ENCODE measurements around the gene DOCK11. TPM values are rescaled to one million over a fixed set of nuclear protein-coding genes. Genes with fewer than 3 reads are reported as not detected.

DOCK11 gene
- total and polyA plus RNA-seq, 2 donors (not counting 1 experiment from before 2014, with no cell fraction given) = 40.1 to 85.3 TPM

DNA sequence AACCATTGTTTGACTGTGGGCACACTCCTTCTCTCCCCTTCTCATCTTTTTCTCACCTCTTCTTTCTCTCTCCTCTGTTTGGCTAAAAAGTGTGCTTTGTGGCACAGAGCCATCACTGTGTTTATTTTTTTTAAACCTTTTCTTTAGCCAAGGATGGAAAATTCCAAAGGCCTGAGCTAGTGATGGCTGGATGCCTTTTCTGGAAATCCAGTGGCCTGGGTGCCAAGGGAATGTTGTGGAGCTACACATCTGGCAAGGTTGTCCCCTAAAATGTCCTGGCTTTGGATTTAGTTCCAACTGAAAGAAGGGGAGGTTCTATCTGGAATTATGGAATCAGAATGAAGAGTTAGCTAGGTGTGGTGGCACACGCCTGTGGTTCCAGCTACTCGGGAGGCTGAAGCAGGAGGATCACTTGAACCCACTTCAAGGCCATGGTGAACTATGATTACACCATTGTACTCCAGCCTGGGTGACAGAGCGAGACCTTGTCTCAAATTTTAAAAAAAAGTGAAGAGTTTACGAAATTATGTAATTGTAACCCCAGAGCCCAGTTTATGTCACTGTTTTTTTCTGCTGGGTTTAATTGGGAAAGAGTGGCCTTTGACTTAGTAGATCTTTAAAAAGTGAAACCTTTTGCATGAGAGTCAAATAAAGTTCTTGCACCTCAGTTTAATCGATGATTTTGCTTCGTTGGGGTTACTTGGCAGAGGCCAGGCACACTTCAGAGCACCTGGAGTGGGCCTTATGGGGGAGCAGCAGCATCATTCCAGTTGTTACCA, 17.7 kb downstream of the DOCK11 start:
- Histone ChIP-seq H3K9me3 (ENCODE audit: control insufficient read depth, insufficient read depth, low read depth, low read length) (no peaks in the 10 kb centered on the region), H2AFZ (ENCODE audit: low read length) (no peak overlapping the region), H3K4me1 (ENCODE audit: control insufficient read depth, extremely low read depth, insufficient read depth, low read length) (peaks cover 2% of the 10 kb centered on the region), H3K9ac (ENCODE audit: insufficient read depth, low read length) (no peak overlapping the region), H3K79me2 (ENCODE audit: control insufficient read depth, insufficient read depth, low read length) (peaks cover 28% of the 10 kb centered on the region), H4K20me1 (ENCODE audit: control insufficient read depth, extremely low read depth, insufficient read depth, low read length) (no peaks in the 10 kb centered on the region), H3K27ac (ENCODE audit: insufficient read depth, low read length) (no peak overlapping the region), H3K4me3 (replicated peaks in 1 of 4; ENCODE audit: control extremely low read depth in 1 of 4, insufficient read depth in 1 of 4, low read depth in 3 of 4, low read length in 4 of 4) (no peak overlapping the region), H3K4me2 (ENCODE audit: extremely low read depth, insufficient read depth, low read length) (no peak overlapping the region), H3K27me3 (ENCODE audit: control insufficient read depth, insufficient read depth, low read length) (no peaks in the 10 kb centered on the region), H3K36me3 (ENCODE audit: control insufficient read depth, insufficient read depth, low read length) (no peaks in the 10 kb centered on the region)
- TF ChIP-seq, protein P1, sequence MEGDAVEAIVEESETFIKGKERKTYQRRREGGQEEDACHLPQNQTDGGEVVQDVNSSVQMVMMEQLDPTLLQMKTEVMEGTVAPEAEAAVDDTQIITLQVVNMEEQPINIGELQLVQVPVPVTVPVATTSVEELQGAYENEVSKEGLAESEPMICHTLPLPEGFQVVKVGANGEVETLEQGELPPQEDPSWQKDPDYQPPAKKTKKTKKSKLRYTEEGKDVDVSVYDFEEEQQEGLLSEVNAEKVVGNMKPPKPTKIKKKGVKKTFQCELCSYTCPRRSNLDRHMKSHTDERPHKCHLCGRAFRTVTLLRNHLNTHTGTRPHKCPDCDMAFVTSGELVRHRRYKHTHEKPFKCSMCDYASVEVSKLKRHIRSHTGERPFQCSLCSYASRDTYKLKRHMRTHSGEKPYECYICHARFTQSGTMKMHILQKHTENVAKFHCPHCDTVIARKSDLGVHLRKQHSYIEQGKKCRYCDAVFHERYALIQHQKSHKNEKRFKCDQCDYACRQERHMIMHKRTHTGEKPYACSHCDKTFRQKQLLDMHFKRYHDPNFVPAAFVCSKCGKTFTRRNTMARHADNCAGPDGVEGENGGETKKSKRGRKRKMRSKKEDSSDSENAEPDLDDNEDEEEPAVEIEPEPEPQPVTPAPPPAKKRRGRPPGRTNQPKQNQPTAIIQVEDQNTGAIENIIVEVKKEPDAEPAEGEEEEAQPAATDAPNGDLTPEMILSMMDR (conservative IDR thresholded peaks at IDR 0.05 in 1 of 2, IDR thresholded peaks at IDR 0.05 in 1 of 2; ENCODE audit: low read depth in 1 of 2, low read length in 2 of 2) = no peak
- no peak for TF ChIP-seq EZH2 (IDR thresholded peaks at IDR 0.05; ENCODE audit: low read length, missing control alignments)
- DNase-seq (ENCODE audit: low read depth in 2 of 2) = peak in 1 of 2 donors; percentile 36

DNA sequence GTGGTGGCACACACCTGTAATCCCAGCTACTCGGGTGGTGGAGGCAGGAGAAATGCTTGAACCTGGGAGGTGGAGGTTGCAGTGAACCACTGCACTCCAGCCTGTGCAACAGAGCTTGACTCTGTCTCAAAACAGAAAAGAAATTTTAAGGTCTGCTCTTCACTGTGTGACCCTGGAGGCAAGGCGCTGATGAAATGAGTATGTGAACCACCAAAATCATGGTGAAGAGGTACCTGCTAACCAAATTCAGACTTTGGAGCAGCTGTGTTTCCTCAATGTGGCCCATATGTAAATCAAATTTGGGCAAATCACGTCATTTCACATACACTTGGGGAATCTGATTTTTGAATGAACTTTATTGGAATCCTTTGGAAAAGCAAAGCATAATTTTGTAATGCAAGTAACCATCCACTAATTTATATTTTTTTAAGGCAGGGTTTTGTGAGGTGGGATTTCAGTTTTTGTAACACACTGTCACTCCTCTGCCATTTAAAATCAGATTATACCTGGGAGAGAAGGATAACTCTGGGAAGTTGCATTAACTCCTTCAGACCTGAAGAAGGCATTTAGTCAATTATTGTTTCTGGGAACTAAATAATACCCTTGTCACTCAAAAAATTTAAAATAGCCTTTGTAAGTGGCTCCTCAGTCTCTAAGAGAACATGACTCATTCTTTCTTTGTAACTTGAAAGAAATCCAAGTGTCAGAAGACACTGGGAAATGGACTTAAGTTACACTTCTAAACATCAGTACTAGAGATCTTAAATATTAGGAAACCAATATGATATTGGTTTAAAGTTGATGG, 24.0 kb downstream of the DOCK11 start:
- Histone ChIP-seq H3K4me2 (ENCODE audit: extremely low read depth, insufficient read depth, low read length) (peak overlapping the region; percentile 34), H3K4me1 (ENCODE audit: control insufficient read depth, extremely low read depth, insufficient read depth, low read length) (peaks cover 11% of the 10 kb centered on the region), H3K27ac (ENCODE audit: insufficient read depth, low read length) (peak overlapping the region; percentile 92), H3K27me3 (ENCODE audit: control insufficient read depth, insufficient read depth, low read length) (no peaks in the 10 kb centered on the region), H3K9ac (ENCODE audit: insufficient read depth, low read length) (no peak overlapping the region), H3K36me3 (ENCODE audit: control insufficient read depth, insufficient read depth, low read length) (no peaks in the 10 kb centered on the region), H3K79me2 (ENCODE audit: control insufficient read depth, insufficient read depth, low read length) (peaks cover 24% of the 10 kb centered on the region), H2AFZ (ENCODE audit: low read length) (no peak overlapping the region), H3K4me3 (replicated peaks in 1 of 4; ENCODE audit: control extremely low read depth in 1 of 4, insufficient read depth in 1 of 4, low read depth in 3 of 4, low read length in 4 of 4) (peak overlapping the region in 1 of 4 experiments; percentile 2), H4K20me1 (ENCODE audit: control insufficient read depth, extremely low read depth, insufficient read depth, low read length) (no peaks in the 10 kb centered on the region), H3K9me3 (ENCODE audit: control insufficient read depth, insufficient read depth, low read depth, low read length) (no peaks in the 10 kb centered on the region)
- DNase-seq (ENCODE audit: low read depth in 2 of 2) = peak; percentile 71 to 83
- TF ChIP-seq, protein P1 (conservative IDR thresholded peaks at IDR 0.05 in 1 of 2, IDR thresholded peaks at IDR 0.05 in 1 of 2; ENCODE audit: low read depth in 1 of 2, low read length in 2 of 2) = no peak
- TF ChIP-seq EZH2 (IDR thresholded peaks at IDR 0.05; ENCODE audit: low read length, missing control alignments) = no peak

Measured in fibroblast of lung (primary cell).